ENCODE data around the gene CCDC9B.

GRCh38 chr15:40349163-40349562 is 8.4 kb upstream of the CCDC9B start:
- TF ChIP-seq CTCF (IDR thresholded peaks at IDR 0.05; ENCODE audit: low read depth, low read length, poor library complexity, severe bottlenecking) (no peak), EZH2phosphoT487 (IDR thresholded peaks at IDR 0.05; ENCODE audit: borderline replicate concordance, low read length) (no peak)
